Kidney (tissue), 14 donors: Measurements from ENCODE around the gene HLA-DPB1. TPM values are rescaled to one million over a fixed set of nuclear protein-coding genes. Genes with fewer than 3 reads are reported as not detected.

ENCODE experiments used
- DNase-seq, 5 donors: peaks; one replicate each; pipeline ENCODE4 v3.0.0-alpha.2; 2013 to 2020
- FAIRE-seq: peaks from 2 replicates; lab custom pipeline; 2012; peaks lifted over from hg19 to GRCh38; lab: Jason Lieb, UNC
- H3K27ac ChIP-seq, 2 donors: one replicate each; pipeline ENCODE4 v1.7.0; 2013; ENCODE audit warnings: low read depth in 2 of 2, low read length in 2 of 2, inconsistent platforms in 1 of 2
- H3K27me3 ChIP-seq: one replicate; pipeline ENCODE4 v1.7.1; 2013; ENCODE audit warnings: low read length, inconsistent platforms; ENCODE audit not compliant: control insufficient read depth, insufficient read depth
- H3K36me3 ChIP-seq, 3 donors: one replicate each; pipeline versions ENCODE4 v1.7.0 to v1.7.1; 2013; ENCODE audit warnings: low read length in 3 of 3, control low read depth in 1 of 3, inconsistent platforms in 1 of 3; ENCODE audit not compliant: insufficient read depth in 3 of 3, control insufficient read depth in 2 of 3
- H3K4me1 ChIP-seq, 3 donors: one replicate each; pipeline versions ENCODE4 v1.7.0 to v1.7.1; 2013; ENCODE audit warnings: low read length in 3 of 3, inconsistent platforms in 1 of 3, low read depth in 1 of 3; ENCODE audit not compliant: control insufficient read depth in 2 of 3, insufficient read depth in 2 of 3
- H3K4me3 ChIP-seq, 3 donors: one replicate each; pipeline versions ENCODE4 v1.7.0 to v1.8.1; 2013; ENCODE audit warnings: low read length in 3 of 3, control low read depth in 1 of 3, inconsistent platforms in 1 of 3
- H3K9ac ChIP-seq, 3 donors: one replicate each; pipeline versions ENCODE4 v1.7.0 to v1.7.1; 2013; ENCODE audit warnings: low read length in 3 of 3, control low read depth in 1 of 3, inconsistent platforms in 1 of 3
- H3K9me3 ChIP-seq, 3 donors: one replicate each; pipeline versions ENCODE4 v1.7.0 to v1.7.1; 2013; ENCODE audit warnings: low read length in 3 of 3, control low read depth in 1 of 3, inconsistent platforms in 1 of 3; ENCODE audit not compliant: control insufficient read depth in 2 of 3, insufficient read depth in 1 of 3
- CTCF ChIP-seq: IDR thresholded peaks from 3 replicates; pipeline ENCODE4 v1.5.1; 2012; ENCODE audit warnings: mild to moderate bottlenecking, moderate library complexity, borderline replicate concordance; ENCODE audit not compliant: insufficient read depth; ENCODE audit errors: extremely low read depth
- intact Hi-C: fragments of 100-400 bp; cut with DNase I; formaldehyde crosslinking; loops from one replicate; pipeline ENCODE4 v1.11.1; 2022
- polyA plus RNA-seq: library from polyadenylated mRNA; stranded (reverse); fragments of 350-450 nt; fragmentation: Illumina TruSeq; extraction: RNeasy Lipid Tissue Mini Kit (QIAGEN cat#74804); gene quantifications from one replicate; pipeline ENCODE4 v1.2.3, GENCODE V29; 2014; ENCODE audit warnings: low read depth, low replicate concordance; ENCODE audit not compliant: insufficient read depth
- total RNA-seq: library from RNA; stranded (reverse); fragmentation: NEBNext Ultra II Directional; extraction: Animal tissue kit (Norgen Biotek cat#: 25700); gene quantifications from one replicate; pipeline ENCODE4 v1.2.1, GENCODE V29; 2021
- donor health status: control.
- donor health status: control.
- donor health status: control.
- donor health status: control.
- donor health status: control.
- donor health status: DM: yes; HTN: yes; CAD: no.
- donor health status: Normal renal cell carcinoma (clear cell type).

HLA-DPB1 gene
- total and polyA plus RNA-seq, 2 donors from 2014 or later = 141 to 181 TPM

- Histone ChIP-seq H3K27me3 (no peaks in the 10 kb centered on the region), H3K9me3 (no peaks in the 10 kb centered on the region), H3K27ac (no peak overlapping the region), H3K36me3 (no peaks in the 10 kb centered on the region), H3K4me1 (no peaks in the 10 kb centered on the region), H3K9ac (no peak overlapping the region), H3K4me3 (no peak overlapping the region)
- intact Hi-C loops = no loop called here
- no peak for TF ChIP-seq CTCF
- FAIRE-seq = no peak
- DNase-seq = no peak
Observed at GRCh38 chr6:33036535-33036934, 39.3 kb upstream of the HLA-DPB1 start.

- H3K4me3 ChIP-seq = no peak overlapping the region
- DNase-seq (no peak), FAIRE-seq (no peak)
- intact Hi-C loops = no loop called here
- no peaks in the 10 kb centered on the region for H3K36me3 ChIP-seq
- no peaks in the 10 kb centered on the region for H3K9me3 ChIP-seq
- no peak overlapping the region for H3K27ac ChIP-seq
- no peak overlapping the region for H3K9ac ChIP-seq
- H3K4me1 ChIP-seq = no peaks in the 10 kb centered on the region
- H3K27me3 ChIP-seq = no peaks in the 10 kb centered on the region
- TF ChIP-seq CTCF = no peak
Observed at GRCh38 chr6:33040157-33040556, 35.6 kb upstream of the HLA-DPB1 start.

GRCh38 chr6:33049323-33050013 lies 26.3 kb upstream of the HLA-DPB1 start:
- Histone ChIP-seq H3K27me3 (no peaks in the 10 kb centered on the region), H3K9ac (no peak overlapping the region), H3K27ac (no peak overlapping the region), H3K4me1 (no peaks in the 10 kb centered on the region), H3K36me3 (no peaks in the 10 kb centered on the region), H3K4me3 (no peak overlapping the region), H3K9me3 (no peaks in the 10 kb centered on the region)
- FAIRE-seq = no peak
- DNase-seq = no peak
- intact Hi-C loops = no loop called here
- no peak for TF ChIP-seq CTCF
